ENCODE measurements around the gene CYB561A3.

DNA sequence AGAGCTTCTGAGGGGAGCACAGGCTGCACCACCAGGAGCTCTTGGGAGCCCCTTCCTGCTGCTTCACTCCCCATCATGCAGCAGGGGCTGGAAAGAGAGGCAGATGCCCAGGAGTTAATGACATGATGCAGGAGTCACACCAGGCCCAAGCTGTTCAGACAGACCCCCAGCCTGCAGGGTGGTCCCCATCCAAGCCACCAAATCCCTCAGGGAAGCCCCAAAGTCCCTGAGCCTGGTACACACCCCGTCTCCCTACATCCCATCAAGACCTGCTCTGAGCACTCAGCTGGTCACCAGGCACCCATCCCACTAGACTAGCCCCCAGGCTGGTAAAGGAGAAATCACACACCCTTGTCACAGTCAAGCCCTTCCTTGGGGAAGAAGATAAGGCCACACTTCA, 11.3 kb downstream of the CYB561A3 start:
- TF ChIP-seq, protein P1, sequence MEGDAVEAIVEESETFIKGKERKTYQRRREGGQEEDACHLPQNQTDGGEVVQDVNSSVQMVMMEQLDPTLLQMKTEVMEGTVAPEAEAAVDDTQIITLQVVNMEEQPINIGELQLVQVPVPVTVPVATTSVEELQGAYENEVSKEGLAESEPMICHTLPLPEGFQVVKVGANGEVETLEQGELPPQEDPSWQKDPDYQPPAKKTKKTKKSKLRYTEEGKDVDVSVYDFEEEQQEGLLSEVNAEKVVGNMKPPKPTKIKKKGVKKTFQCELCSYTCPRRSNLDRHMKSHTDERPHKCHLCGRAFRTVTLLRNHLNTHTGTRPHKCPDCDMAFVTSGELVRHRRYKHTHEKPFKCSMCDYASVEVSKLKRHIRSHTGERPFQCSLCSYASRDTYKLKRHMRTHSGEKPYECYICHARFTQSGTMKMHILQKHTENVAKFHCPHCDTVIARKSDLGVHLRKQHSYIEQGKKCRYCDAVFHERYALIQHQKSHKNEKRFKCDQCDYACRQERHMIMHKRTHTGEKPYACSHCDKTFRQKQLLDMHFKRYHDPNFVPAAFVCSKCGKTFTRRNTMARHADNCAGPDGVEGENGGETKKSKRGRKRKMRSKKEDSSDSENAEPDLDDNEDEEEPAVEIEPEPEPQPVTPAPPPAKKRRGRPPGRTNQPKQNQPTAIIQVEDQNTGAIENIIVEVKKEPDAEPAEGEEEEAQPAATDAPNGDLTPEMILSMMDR (IDR thresholded peaks at IDR 0.05), result no peak
- TF ChIP-seq POLR2AphosphoS5 (IDR thresholded peaks at IDR 0.05) (no peak), POLR2A (IDR thresholded peaks at IDR 0.05) (no peak), EP300 (IDR thresholded peaks at IDR 0.05; ENCODE audit: low read depth) (no peak)
